HG03521 (cell line): ENCODE measurements around the gene NLRC3.
"Not testable (repeated sequence)": the region's sequence is repeated elsewhere in the genome, so short reads cannot be mapped to it uniquely, and the experiment has no call there.

Experiments
- ATAC-seq: cut with Tn5 transposase; IDR thresholded peaks from one replicate; pipeline ENCODE4 v1.9.1; 2021; ENCODE audit warnings: mild to moderate bottlenecking, moderate library complexity; ENCODE audit not compliant: unreplicated experiment

Gene NLRC3

DNA sequence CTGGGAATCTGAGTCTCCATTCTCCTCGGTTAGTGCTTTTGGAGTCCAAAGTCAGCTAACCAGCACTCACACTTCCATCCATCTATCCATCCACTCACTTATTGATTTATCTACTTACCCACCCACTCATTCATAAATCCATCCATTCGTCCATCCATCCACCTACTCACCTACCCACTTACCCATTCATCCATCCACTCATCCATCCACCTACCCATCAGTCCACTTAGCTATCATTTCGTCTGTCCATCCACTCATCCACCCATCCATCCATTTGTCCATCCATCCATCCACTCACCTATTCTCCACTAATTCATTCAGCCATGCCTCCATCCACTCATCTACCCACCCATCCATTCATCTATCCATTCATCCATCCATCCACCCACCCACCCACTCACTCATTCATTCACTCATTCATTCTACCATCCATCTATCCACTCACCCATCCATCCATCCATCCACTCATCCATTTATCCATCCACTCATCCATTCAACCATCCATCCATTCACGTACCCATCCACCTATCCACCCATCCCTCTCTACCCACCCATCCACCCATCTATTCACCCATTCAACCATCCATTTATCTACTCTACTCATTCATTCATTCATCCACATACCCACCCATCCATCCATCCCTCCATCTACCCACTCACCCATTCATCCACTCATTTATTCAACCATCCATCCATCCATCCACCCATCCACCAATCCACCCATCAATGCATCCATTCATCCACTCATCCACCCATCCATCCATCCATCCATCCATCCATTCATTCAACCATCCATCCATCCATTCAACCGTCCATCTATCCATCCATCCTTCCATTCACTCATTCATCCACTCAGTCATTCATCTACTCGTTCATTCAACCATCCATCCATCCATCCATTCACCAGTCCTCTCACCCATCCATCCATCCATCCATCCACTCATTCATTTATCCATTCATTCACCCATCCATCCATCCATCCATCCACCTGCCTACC is 26.1 kb downstream of the NLRC3 start:
- ATAC-seq = no peak

DNA sequence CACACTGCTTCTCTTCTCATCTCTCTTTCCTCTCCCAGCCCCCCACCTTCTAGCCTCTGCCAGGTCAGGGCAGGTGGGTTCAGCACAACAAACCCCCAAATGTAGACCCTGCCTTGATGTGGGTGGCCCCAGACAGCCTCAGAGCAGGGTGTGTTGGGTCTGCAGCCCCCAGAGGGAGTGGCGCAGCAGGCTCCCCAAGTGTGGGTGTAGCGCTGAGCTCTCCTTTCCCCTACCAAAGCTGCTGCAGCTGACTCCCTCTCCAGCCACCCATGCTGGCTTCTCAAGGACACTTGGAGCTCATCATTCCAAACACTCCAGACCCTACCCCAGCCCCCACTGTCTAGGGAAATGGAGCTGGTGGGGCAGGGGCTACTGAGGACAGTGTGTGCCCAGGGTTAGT is 27.3 kb downstream of the NLRC3 start:
- ATAC-seq = no peak

DNA sequence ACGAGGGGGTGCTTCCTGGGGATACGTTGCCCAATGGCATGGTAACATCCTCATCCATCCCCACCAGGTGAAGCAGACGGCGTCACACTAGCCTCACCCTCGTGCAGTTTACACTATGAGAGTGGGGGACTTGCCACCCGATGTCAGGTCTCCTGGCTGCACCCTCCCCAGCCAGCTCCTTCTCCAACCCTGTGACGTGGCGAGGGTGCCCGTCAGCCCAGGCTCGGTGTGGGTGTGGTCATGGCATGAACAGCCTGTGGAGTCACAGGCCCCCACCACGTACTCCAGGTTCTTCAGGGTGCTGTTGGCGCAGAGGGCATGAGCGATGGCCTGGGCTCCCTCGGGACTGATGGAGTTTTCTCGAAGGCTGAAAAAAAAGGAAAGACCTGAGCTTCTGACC is 28.3 kb downstream of the NLRC3 start:
- no peak for ATAC-seq

DNA sequence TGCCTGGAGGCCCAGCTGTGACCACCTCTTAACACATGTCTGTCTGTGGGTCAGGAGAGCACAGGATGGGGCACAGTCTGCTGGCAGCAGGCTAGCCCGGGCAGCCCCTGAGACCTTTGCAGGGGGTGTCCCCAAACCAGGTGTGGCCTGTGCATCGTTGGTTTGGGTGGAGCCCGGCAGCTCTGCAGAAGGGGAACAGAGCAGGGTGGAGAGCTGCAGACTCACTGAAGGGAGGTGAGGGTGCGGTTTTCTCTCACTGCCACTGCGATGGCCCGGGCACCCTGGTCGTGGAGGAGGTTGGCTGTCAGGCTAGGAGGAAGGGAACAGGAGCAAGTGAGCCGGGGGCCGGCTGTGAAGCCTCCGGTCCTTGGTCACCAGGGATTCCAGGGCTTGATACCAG is 28.8 kb downstream of the NLRC3 start:
- ATAC-seq = no peak

DNA sequence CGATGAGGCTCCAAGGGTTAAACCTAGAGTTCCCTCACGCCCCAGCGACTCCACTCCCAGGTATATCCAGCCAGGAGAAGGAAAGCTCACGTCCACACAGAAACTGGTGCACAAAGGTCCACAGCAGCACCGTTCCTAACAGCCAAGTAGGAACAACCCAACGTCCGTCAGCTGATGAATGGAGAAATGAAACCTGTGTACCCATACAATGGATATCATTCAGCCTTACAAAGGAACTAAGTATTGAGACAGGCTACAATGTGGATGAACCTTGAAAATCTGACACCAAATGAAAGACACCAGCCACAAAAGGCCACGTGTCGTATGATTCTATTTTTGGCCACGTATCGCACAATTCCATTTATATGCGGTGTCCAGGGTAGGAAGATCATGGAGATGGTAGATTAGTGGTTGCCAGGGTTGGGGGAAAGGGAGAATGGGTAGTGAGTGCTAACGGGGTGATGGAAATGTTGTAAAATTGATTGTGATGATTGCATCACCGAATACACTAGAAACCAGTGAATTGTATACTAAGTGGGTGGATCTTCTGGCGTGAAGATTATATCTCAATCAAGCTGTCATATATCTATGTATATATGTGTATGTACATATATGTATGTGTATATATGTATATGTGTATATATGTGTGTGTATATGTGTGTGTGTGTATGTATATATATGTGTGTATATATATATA is 30.1 kb downstream of the NLRC3 start:
- ATAC-seq = no peak

DNA sequence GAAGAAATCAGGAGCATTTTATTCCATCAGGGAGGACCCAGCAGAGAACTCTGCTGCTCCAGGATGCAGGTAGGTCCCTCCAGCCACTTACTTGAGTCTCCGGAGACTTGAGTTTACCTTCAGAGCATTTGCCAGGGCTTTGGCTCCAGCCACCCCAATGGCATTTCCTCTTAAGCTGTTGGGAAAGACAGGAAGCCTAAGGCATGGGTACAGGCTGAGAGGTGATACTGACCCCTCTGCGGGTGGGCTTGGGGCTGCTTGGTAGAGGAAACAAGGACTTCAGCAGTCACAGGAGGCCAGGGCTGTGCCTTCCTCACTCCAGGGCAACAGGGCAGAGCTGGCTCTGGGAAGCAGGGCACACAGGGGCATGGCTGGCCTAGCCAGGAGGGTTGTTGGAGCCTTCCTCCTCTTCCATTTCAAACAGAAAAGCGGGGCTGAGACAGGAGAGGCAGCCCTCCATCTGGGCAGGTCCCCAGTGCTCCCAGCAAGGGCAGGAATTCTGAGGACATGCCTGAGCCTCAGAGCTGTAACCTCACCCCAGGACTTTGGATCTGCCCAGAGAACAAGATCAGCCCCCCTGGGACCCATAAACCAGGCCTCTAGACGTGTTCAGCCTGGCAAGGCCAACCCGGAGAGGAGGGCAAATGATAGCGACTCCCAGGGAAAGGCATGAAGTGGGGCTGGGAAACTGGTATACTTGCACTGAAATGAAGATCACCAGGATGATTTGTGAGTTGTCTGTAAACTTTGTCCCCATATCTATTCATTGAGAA is 34.4 kb downstream of the NLRC3 start:
- ATAC-seq = no peak

DNA sequence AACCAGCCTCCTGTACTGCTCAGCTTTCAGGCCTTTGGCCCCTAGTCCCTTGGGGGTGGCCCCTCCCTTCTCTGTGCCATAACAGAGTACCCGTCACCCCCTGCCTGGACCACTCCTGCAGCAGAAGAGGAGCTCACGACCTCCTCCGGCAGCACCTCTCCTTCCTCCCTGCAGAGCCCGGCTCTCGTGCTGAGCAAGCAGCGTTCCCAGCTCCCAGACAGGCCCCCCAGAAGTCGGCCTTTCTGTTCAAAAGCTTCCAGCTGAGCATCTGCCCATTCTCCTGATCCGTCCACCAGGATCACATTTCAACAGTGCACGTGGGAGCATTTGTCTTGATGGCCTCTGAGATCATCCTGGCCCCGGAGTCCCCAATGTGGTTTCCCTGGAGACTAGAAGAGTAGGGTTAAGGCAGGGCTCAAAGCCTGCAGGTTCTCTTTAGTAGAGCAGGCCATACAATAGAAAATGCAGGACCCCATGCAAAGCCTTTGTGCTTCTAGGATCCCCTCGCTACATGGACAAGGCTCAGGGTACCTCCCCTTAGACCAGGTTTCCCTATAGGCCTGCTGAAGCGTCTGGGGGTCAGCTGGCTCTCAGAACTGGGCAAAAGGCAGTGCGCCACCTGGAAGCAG is 35.6 kb downstream of the NLRC3 start:
- no peak for ATAC-seq

DNA sequence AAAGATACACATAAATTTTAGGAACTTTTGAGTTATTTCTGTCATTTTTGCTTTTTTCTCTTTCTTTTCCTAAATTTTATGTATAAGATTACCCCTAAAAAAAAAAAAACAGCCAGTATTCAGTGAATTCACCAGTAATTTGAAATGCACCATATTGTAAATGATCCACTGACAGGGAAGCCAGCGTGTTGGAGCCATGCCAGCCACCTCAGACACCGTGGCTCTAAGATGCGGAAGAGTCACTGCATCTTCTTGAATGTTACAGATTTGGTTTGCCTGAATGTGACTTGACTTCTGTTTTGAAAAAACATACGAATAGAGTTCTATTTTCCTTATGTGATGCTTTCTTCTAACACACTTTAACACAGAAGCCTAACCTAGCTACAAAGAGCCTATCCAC is 39.0 kb downstream of the NLRC3 start:
- ATAC-seq = no peak

DNA sequence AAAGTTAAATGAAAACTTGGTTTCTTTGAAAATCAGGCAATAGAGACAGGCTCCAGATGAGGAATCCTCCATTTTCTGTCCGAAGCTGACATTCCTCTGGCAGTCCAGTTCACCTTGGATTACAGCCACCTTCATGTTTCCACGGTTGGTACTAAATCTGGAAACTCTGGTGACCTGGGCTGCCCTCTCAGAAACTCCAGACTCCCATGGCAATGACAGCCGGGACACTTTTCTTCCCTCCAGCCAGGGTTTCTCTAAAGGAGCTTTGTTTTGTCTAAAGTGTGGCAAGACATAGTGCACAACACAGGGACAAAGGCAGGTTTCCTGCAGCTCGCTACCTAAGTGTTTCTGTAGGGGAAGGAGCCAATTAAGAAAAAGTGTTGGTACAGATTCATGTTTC is 40.4 kb downstream of the NLRC3 start:
- ATAC-seq = no peak

DNA sequence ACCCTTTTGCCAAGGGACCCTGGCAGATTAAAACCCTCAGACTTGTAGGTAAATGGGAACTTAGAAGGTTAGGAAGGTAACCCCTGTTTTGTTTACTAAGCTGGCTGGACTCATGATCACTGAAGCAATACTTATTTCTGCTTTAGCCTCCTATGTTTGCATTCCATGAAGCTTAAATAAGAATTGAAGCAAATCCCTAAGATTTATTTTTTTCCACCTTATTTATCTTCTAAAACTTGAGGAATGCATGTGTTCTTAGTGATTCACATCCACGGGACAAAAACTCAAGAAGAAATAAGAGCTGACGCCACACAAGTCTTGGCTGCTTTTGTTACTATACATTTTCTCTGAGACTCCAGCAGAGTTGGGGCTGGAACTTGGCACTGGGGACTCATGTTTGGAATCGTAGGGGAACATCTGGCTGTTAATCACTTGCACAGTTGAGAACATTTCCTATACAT is 40.9 kb downstream of the NLRC3 start:
- ATAC-seq = no peak

DNA sequence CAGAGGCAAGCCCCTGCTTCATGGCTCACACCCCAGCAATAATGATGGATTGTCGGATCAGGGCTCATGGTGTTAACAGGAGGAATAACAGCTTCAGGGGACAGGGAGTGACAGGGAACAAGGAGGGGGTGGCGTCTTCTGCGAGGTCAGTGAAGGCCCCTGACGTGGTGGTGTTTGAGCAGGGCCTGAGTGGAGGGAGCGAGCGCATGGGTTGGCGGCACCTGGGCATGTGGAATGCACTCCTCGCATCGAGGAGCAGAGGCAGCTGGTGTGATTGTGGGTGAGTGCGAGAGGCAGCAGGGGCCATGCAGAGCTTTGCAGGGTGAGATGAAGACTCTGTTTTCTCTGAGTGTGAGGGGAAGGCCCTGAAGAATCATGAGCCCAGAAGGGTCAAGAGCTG is 43.1 kb downstream of the NLRC3 start:
- ATAC-seq = no peak

DNA sequence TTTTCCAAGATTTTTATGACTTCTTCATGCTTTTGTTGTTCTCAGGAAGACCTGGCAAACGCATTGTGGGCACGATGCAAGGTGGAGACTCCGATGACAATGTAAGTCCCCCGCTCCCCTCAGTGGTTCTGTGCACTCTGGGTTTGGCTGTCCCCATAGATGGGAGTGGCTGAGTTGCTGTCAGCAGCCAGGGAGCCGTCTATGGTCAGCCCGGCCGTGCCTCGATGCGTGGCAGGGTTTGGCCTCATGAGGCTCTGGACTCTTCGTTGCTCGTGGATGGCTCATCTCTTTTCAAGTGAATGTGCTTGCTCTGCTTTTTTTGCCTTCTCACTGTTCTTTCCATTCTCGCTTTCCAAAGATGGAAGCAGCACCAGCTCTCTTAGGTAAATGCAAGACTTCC is 44.5 kb downstream of the NLRC3 start:
- no peak for ATAC-seq

DNA sequence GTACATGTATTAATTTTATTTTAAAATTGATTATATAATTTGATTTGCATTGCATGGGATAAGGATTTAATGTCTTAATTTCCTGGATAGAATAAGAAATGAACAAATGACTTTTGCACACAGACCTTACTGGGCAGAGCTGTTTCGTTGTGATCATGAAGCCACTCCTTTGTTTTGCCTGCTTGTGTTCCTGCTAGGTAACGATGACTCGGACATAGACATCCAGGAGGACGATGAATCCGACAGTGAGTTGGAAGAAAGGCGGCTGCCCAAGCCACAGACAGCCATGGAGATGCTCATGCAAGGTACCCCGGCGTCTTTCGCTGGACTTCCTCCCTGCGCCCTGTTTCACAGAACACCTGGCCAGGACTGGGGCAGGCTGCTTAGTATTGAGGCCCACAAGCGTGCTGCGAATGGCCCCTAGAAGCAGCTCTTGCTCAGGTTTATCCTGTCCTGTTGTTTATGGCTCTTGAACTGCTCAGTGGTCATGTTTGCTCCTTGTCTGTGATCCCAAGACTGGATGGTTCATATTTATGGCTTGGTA is 46.8 kb downstream of the NLRC3 start:
- ATAC-seq = no peak

DNA sequence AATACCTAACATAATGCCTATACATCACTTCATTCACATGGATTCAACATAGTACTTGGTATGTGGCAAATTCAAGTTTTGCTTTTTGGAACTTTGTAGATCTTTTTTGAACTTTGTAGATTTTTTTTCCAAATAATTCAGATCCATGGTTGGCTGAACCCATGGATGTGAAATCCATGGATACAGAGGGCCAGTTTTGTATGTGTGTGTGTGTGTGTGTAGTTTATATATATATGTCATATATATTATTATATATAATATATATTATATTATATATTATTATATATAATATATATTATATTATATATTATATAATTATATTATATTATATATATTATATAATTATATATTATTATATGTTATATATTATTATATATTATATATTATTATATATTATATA is 48.0 kb downstream of the NLRC3 start:
- no peak for ATAC-seq

DNA sequence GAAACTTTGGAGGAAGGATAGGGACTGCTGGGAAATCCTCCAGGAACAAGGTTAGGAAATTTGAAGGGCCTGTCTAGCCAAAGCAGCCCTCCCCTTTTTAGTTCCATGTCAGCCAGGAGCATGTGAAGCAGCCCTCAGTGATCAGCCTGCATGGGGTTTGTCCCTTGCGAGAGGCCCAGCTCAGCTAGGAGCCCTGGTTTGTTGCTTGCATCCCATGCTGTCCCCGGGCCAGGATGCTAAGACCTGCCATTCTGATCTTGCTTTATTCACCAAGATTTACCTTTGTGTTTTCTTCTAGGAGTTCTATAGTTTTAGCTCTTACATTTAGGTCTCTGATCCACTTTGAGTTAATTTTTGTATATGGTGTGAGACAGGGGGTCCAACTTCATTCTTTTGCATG is 48.8 kb downstream of the NLRC3 start:
- no peak for ATAC-seq

DNA sequence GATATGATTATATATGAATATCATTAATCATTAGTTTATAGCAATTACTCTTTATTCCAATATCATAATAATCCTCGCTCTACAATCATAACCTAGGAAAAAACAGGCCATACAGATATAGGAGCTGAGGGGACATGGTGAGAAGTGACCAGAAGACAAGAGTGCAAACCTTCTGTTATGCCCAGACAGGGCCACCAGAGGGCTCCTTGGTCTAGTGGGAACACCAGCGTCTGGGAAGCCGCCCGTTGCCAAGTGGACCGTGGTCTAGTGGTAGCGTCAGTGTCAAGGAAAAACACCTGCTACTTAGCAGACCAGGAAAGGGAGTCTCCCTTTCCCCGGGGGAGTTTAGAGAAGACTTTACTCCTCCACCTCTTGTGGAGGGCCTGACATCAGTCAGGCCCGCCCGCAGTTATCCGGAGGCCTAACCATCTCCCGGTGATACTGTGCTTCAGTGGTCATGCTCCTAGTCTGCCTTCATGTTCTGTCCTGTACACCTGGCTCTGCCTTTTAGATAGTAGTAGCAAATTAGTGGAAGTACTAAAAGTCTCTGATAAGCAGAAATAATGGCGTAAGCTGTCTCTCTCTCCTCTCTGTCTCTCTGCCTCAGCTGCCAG is 49.9 kb downstream of the NLRC3 start:
- ATAC-seq = not testable (repeated sequence)

DNA sequence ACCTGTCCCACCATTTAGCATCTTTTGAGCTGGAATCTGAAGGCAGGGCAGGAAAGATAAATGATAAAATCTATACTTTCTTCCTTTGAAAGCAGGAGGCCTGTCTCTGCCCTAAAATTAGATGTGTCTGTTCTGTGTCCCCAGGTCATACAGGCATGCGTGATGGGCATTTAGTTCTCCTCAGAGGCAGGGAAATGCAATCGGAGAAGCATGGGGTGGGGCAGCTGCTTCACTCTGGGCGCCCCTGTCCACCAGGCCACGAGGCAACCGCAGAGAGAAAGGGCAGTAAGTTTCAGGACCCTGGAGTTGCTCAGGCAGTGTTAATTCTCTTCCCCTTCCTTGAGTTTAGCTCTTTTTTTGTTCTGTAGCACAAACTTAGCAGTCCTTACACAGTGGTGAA is 51.3 kb downstream of the NLRC3 start:
- no peak for ATAC-seq

DNA sequence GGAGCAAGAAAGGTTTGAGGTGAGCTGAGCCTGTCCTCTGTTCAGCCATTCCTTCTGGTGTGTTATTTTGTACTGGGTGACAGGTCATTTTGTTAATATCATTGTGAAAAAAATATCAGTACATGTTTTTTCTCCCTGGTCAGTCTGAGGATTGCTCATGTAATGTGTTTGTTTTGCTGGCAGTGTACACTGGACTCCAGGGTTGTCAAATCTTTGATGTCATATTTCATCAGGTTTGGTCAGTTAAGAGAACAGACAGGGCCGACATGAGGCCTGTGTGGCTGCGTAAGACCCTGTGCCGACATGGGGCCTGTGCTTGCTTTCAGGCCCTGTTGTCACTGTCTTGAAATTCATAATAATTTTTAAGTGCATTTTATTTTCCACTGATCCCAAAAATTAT is 53.9 kb downstream of the NLRC3 start:
- no peak for ATAC-seq

DNA sequence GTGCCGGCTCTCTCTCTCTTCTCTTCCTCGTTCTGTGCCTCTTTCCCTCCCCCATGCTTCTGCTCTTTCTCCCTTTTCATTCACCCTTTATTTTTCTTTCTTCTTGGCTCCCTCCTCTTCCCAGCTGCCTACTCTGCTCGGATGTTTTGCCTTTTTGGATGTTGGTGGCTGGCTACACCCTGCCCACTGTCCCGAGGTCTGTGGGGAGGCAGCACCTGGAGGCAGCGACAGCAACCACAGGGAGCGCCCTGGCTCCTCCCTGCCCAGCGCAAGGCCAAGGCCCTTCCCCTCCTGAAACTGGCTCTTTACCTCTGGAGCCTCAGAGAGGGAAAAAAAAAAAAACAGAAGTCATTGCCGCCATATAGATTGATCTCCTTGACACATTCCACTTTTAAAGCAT is 56.4 kb downstream of the NLRC3 start:
- ATAC-seq = no peak

DNA sequence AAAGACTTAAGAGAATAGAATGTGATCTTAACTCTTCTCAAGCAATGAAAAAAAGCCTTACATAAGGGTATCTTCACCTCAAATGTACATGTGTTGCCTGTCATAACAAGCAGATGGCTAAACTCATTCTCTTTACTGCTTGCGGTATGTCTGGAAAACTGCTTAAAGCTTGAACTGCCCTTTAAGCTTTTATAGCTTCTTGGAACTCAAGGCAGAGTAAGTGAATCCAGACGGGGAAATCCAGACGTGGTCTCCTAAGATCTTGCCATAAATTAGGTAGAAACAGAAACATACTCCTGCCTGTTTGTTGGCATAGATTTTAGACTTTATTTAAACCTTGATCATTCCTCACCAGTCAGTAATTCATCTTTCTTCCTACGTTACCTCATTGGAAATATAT is 56.8 kb downstream of the NLRC3 start:
- ATAC-seq = no peak
